ENCODE measurements around the gene HTRA2. TPM values are rescaled to one million over a fixed set of nuclear protein-coding genes. Genes with fewer than 3 reads are reported as not detected.

HTRA2 gene
- total RNA-seq, 4 donors from 2014 or later: 24.2 to 38.5 (median 29.4) TPM

DNA sequence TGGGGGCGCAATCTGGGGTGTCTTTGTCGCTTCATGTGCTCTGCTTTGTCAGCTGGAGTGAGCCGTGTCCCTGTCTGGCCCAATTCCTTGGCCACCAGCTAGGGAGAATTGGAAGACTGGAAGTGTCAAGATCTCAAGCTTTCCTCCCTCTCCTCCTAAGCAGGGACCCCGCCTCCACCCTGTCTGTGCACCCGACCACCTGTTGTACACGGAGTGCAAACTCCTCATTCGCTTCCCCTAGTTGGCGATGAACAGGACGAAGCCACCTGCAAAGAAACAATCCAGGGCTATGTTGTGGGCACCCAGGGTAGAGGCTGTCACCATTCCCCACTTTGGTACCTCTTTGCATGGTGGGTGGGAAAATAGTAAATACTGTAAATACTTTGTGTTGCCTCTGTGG lies 2.0 kb upstream of the HTRA2 start:
- Histone ChIP-seq H3K9me3 (no peaks in the 10 kb centered on the region), H3K27ac (no peak overlapping the region), H3K27me3 (no peaks in the 10 kb centered on the region), H3K4me1 (peaks cover 19 to 28% of the 10 kb centered on the region in 2 donors), H3K36me3 (peaks cover 0 to 43% of the 10 kb centered on the region in 2 donors), H3K4me3 (peak overlapping the region in 1 of 4 donors; percentile 7)
- ATAC-seq (no peak), DNase-seq (no peak)
- in situ Hi-C loops (cut with MboI; ENCODE audit: low sequenced_read_pairs in 4 of 4): loop anchor here in 1 of 4 donors (25.0 kb wide), 1 partner anchor 1290 kb away; the partner anchor contains the start of genes CCT7 and PRADC1
- intact Hi-C loops (cut with DNase I; ENCODE audit: low total_unique reads): loop anchor here (10.0 kb wide), 1 partner anchor 307 kb away; the partner anchor contains the start of gene HK2
- no peak for TF ChIP-seq POLR2A (IDR thresholded peaks at IDR 0.05)
- TF ChIP-seq CTCF (IDR thresholded peaks at IDR 0.05 in 4 of 5, conservative IDR thresholded peaks at IDR 0.05 in 1 of 5): no peak

DNA sequence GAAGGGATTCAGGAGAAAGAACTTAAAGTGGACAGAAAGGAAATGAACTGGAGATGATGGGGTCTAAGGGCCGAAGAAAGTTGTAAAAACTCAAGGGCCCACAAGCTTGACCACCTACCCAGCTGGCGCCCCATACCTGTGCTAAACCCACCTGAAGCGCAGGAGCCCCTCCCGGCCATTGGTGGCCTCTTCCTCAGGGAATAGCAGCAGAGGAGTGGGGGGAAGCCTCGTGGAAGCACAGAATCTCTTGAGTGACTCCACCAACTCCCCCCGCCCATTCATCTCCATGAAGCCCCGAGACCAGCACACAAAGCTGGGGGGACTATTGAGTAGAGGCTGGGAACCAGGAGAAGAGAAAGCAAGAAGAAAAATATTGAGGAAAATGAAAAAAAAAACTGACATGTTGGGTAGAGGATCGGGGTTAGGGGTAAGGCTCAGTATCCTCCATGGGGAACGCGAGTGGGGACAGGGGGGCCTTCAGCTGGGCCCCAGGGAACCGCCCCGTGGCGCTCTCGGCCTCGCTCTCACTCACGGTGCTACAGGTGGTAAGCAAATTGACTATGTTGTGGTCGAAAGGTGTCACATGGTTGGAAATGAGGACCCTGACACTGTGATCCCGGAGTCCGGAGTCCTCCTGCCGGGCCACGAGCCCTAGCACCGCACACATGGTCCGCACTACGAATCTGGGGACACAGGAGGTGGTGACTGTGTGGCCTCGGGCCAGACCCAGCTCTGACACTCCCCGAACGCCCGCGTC lies 955 bp upstream of the HTRA2 start:
- Histone ChIP-seq H3K27ac (peak overlapping the region; percentile 84 to 94 (median 89)), H3K9me3 (no peaks in the 10 kb centered on the region), H3K4me1 (peaks cover 19 to 28% of the 10 kb centered on the region in 2 donors), H3K36me3 (peaks cover 0 to 48% of the 10 kb centered on the region in 2 donors), H3K27me3 (no peaks in the 10 kb centered on the region), H3K4me3 (peak overlapping the region; percentile 80 to 100 (median 93))
- intact Hi-C loops (cut with DNase I; ENCODE audit: low total_unique reads): loop anchor here (1.0 to 10.0 kb wide), 5 partner anchors 21 to 791 kb away; partner anchors contain the start of genes CCDC142, HK2, INO80B and PCGF1
- TF ChIP-seq CTCF (IDR thresholded peaks at IDR 0.05 in 4 of 5, conservative IDR thresholded peaks at IDR 0.05 in 1 of 5) (no peak), POLR2A (IDR thresholded peaks at IDR 0.05) (no peak)
- in situ Hi-C loops (cut with MboI; ENCODE audit: low sequenced_read_pairs in 4 of 4): loop anchor here in 1 of 4 donors (25.0 kb wide), 1 partner anchor 1291 kb away; the partner anchor contains the start of genes CCT7 and PRADC1
- ATAC-seq: peak; percentile 39 to 47
- DNase-seq: peak in 1 of 2 donors; percentile 40

DNA sequence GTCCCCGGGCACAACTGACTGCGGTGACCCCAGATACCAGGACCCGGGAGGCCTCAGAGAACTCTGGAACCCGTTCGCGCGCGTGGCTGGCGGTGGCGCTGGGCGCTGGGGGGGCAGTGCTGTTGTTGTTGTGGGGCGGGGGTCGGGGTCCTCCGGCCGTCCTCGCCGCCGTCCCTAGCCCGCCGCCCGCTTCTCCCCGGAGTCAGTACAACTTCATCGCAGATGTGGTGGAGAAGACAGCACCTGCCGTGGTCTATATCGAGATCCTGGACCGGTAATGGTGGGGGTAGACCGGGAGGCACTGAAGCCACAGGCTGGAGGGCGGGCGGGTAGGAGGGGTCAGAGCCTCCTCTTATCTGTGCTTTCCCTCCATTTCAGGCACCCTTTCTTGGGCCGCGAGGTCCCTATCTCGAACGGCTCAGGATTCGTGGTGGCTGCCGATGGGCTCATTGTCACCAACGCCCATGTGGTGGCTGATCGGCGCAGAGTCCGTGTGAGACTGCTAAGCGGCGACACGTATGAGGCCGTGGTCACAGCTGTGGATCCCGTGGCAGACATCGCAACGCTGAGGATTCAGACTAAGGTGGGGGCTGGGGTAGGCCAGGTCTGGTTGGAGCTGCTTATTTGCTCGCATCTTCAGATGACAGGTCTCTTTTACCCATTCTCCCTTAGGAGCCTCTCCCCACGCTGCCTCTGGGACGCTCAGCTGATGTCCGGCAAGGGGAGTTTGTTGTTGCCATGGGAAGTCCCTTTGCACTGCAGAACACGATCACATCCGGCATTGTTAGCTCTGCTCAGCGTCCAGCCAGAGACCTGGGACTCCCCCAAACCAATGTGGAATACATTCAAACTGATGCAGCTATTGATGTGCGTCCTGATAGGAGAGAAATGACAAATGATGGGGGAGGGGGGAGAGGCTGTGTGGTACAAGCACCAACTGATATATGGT lies 780 bp downstream of the HTRA2 start:
- ATAC-seq (peak; percentile 6 to 7), DNase-seq (no peak)
- Histone ChIP-seq H3K9me3 (no peaks in the 10 kb centered on the region), H3K4me3 (peak overlapping the region; percentile 79 to 98 (median 84)), H3K36me3 (peaks cover 0 to 47% of the 10 kb centered on the region in 2 donors), H3K27ac (peak overlapping the region; percentile 84 to 94 (median 89)), H3K4me1 (peaks cover 19 to 28% of the 10 kb centered on the region in 2 donors), H3K27me3 (no peaks in the 10 kb centered on the region)
- TF ChIP-seq CTCF (IDR thresholded peaks at IDR 0.05 in 4 of 5, conservative IDR thresholded peaks at IDR 0.05 in 1 of 5) (no peak), POLR2A (IDR thresholded peaks at IDR 0.05) (no peak)
- intact Hi-C loops (cut with DNase I; ENCODE audit: low total_unique reads): no loop called here
- in situ Hi-C loops (cut with MboI; ENCODE audit: low sequenced_read_pairs in 4 of 4): loop anchor here in 2 of 4 donors (5.0 to 25.0 kb wide), 2 partner anchors 48 to 1293 kb away; partner anchors contain the start of genes CCDC142 (in 1 of the 2), CCT7 (in 1 of the 2), PRADC1 (in 1 of the 2) and TTC31 (in 1 of the 2)

GRCh38 chr2:74531666-74532065 lies 1.9 kb downstream of the HTRA2 start:
- no peak overlapping the region for H3K27ac ChIP-seq
- in situ Hi-C loops (cut with MboI; ENCODE audit: low sequenced_read_pairs in 4 of 4): loop anchor here in 2 of 4 donors (5.0 to 25.0 kb wide), 2 partner anchors 49 to 1294 kb away; partner anchors contain the start of genes CCDC142 (in 1 of the 2), CCT7 (in 1 of the 2), PRADC1 (in 1 of the 2) and TTC31 (in 1 of the 2)
- intact Hi-C loops (cut with DNase I; ENCODE audit: low total_unique reads): no loop called here
- DNase-seq (no peak), ATAC-seq (no peak)
- no peak overlapping the region for H3K4me3 ChIP-seq
- H3K4me1 ChIP-seq: peaks cover 19 to 28% of the 10 kb centered on the region in 2 donors
- peaks cover 0 to 36% of the 10 kb centered on the region in 2 donors for H3K36me3 ChIP-seq
- H3K27me3 ChIP-seq: no peaks in the 10 kb centered on the region
- TF ChIP-seq CTCF (IDR thresholded peaks at IDR 0.05 in 4 of 5, conservative IDR thresholded peaks at IDR 0.05 in 1 of 5) (no peak), POLR2A (IDR thresholded peaks at IDR 0.05) (no peak)
- H3K9me3 ChIP-seq: no peaks in the 10 kb centered on the region
